GM18868 (cell line): ENCODE data around the gene ACCS.
A peak's percentile ranks its signal among the peaks of the same experiment; 100 is the strongest.

Experiments
- ATAC-seq: cut with Tn5 transposase; IDR thresholded peaks from one replicate; pipeline ENCODE4 v1.9.1; 2021; ENCODE audit warnings: mild to moderate bottlenecking, moderate library complexity; ENCODE audit not compliant: unreplicated experiment

The ACCS gene, protein sequence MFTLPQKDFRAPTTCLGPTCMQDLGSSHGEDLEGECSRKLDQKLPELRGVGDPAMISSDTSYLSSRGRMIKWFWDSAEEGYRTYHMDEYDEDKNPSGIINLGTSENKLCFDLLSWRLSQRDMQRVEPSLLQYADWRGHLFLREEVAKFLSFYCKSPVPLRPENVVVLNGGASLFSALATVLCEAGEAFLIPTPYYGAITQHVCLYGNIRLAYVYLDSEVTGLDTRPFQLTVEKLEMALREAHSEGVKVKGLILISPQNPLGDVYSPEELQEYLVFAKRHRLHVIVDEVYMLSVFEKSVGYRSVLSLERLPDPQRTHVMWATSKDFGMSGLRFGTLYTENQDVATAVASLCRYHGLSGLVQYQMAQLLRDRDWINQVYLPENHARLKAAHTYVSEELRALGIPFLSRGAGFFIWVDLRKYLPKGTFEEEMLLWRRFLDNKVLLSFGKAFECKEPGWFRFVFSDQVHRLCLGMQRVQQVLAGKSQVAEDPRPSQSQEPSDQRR

DNA sequence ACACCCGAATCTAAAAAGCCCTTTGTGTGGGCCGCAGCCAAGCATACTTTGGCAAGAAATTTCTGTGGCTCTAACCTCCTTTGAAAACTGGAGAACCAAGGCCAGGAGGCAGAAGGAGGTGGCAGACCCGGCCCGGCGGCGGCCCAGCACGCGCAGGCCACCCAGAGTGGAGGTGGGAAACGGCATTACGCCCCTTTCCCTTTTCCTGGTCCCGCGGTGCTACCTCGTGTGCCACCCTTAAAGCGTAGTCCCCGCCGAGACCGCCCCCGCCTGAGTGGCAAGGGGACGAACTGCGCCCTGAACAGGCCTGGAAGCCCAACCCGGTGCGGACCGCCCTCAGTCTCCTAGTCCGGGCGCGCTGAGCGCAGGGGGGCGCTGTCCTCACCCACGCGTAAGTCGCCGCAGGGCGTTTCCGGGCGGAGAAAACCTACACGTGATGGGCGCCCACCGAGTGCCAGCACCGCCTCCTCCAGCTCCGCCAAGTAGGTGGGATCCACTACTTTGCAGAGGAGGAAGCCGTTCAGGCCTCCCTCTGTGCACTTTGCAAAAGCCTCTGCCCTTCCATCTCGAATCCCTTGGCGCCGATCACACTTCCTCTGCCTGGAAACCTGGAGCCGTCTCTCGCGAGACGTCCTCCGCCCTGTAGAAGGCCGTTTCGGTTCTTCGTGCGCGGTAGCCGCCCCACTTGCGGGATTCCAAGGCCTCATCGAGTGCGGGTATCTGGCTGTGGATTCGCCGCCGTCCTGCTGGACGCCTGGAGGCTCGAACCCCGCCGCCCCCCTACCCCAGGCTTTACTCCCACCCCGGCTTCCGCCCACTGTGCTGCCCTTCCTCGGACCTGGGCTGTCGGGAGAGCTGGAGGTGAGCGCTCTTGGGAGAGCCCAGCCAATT, at the start of gene ACCS:
Gene ACCS (plus strand): TSS at position 430 of the 891 bp plus-strand sequence. CDS start 1,358 bp downstream, outside the sequence.
- ATAC-seq, result peak; percentile 95

DNA sequence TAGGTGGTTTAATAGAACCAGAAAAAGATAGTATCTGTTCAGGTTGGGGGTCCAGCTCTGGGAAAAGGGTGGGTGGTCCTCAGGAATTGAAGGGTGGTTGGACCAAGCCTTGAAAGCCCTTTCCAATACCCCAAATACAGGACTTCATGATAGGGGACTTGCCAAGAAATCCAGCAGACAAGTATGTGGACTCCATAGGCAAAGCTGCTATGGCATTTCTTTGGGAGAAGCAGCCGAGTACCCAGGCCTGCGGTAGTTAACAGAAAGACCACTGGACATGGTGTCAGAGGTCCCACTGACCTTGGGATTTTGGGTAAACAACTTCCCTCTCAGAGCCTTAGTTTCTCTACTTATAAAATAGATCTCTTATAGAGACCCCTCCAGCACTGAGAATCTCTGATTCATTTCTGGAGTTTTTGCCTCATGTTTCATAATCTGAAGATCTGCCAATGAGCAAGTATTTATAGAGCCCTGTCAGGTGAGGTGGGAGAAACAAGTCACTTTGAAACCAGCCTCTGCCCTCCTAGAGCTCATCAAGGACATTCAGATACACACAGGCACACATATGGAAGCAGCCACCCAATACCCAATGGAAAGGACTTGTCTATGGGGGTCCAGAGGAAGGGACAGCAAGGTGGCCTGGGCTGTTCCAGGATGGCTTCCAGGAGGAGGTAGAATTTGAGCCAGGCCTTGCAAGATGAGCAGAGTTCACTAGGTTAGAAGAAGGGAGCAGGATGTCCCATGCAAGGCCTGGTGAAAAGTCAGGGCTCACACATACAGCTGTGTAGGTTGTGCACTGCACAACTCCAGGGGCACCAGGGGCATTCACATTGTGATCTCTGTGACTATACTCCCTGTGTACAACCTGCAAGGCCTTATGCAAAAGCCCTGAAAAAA, 49.3 kb upstream of the ACCS start:
- ATAC-seq, result peak; percentile 71

DNA sequence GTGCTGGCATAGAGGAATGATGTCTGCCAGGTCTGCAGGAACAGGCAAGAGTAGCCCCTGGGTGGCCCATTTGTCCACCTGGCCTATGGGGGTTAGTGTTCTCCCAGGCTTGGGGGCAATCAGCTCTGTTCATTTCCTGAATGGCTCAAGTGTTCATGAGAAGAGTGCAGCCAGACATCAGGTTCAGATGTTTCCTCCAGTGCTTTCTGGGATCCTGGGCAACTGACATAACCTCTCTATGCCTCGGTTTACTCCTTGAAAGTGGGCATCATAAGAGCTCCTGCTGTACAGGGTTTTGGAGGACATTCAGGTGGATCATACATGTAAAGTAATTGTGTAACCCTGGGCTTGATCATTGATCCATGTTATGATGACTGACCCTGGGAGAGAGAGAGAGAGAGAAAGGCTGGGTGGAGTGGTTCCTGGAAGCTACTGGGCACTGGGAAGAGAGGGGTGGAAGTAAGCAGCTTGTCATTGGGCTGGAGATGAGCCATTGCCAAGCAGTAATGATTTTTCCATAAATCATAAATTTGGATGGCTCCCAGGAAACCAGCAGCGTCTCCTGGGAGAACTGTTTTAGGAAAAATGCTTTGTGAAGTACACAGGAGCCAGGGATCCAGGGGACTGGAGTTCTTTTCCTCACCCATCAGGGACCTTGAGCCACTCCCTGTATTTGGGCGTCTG, 48.5 kb upstream of the ACCS start:
- no peak for ATAC-seq

DNA sequence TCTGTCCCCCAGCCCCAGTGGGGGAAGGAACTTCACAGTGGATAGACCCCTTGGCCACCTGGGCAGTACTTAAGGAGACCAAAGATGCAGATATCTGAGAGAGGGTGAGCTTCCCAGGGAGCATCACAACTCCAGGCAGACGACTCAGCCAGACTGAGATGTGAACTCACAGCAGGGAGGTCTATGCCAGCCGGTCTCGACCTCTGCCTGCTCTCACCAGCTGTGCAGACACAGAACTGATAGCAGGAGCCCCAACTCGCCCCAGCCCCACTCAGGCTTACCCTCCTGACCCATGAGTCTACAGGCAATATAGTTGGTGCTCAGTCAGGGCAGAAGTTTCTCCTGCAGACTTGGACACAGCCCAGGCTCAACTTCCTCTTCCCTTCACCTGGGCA, 47.9 kb upstream of the ACCS start:
- no peak for ATAC-seq

DNA sequence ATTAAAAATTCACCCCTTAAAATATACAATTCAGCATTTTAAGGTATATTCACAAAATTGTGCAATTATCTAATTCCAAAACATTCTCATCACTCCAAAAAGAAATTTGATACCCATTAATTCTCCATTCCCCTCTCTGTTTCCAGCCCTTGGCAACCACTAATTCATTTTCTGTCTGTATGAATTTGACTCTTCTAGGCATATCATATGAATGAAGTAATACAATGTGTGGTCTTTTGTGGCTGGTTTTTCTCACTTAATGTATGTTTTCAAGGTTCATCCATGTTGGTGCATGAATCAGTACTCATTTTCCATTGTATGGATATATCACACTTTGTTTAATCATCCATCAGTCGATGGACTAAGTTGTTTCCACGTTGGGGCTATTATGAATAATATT, 47.2 kb upstream of the ACCS start:
- no peak for ATAC-seq

DNA sequence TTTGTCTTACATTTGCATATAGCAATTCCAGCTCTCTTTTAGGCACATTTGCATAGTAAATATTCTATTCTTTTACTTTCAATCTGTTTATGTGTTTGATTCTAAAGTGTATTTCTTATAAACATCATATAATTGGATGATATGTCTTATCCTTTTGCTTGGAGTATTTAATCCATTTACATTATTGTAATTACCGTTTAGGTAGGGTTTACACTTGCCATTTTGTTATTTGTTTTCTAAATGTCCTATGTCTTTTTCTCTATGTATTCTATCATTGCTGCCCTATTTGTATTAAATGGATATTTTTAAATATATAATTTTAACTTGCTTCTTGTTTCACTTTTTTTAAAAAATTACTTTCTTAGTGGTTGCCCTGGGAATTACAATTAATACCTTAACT, 41.1 kb upstream of the ACCS start:
- ATAC-seq, result no peak

DNA sequence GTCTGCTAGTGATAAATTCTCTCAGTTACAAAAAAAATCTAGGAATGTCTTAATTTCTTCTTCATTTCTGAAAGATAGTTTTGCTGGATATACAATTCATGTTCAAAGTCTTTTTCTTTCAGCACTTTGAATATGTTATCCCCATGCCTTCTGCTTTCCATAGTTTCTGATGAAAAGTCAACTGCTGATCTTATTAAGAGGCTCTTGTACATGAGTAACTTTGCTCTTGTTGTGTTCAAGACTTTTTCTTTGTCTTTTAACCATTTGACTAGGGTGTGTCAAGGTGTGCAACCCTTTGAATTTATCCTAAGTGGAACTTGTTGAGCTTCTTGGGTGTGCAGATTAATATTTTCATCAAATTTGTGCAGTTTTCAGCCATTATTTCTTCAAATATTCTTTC, 40.3 kb upstream of the ACCS start:
- ATAC-seq, result no peak

DNA sequence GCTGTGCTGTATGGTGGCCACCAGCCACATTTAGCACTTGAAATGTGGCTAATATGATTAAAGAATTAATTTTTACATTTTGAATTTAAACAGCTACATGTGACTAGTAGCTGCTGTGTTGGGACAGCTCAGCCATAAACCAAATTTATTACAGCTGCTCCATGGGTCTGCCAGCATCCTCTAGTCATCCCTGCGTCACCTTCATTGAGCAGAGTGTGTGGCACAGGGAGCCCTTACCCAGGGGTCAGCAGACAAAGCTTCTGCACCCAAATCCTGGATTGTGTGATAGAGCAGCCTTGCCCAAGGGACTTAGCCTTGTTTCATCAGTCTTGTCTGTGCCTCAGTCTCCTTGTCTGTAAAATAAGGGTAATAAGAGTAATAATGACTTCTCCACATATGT, 37.7 kb upstream of the ACCS start:
- ATAC-seq, result no peak

DNA sequence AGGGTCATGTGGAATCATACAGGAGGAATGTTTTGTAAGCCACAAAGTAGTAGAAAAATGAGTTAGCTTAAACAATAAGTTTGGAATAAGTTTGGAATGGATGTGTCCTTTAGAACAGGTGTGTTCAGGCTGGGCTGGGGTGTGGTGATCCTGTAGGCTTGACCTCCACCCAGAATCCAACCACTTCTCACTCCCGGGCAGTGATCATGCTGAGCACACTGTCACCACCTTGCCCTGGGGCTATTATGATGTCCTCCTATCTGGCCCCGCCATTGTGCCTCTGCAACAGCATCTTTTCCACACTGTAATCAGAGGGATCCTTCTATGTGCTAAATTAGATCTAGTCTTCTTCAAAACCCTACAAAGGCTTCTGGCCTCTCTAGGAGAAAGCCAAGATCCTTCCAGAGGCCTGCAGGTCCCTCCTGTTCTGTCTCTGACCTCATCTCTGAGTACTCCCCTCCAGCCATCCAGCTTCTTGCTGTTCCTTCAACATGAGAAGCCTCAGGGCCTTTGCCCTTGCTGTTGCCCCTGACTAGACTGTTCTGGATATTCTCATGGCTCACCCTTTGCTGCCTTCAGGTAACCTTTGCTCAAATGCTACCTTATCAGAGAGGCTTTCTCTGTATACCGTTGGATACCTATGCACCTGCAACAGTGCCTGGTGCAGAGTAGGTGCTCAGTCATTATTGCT, 37.1 kb upstream of the ACCS start:
- ATAC-seq, result no peak

DNA sequence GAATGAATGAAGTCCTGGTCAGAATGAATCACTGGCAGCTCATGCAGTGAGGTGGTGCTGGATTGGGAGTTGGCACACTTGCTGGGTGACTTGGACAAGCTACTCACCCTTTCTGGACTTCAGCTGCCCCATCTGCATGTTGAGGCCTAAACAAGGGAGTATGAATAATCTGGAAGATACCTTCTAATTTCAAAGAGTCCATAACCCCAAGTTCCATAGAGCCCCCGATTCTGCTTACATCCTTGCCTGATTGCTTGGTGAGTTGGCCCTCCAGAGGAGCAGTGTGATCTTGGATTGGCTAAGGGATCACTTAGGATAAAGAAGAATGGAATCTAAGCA, 36.6 kb upstream of the ACCS start:
- no peak for ATAC-seq

DNA sequence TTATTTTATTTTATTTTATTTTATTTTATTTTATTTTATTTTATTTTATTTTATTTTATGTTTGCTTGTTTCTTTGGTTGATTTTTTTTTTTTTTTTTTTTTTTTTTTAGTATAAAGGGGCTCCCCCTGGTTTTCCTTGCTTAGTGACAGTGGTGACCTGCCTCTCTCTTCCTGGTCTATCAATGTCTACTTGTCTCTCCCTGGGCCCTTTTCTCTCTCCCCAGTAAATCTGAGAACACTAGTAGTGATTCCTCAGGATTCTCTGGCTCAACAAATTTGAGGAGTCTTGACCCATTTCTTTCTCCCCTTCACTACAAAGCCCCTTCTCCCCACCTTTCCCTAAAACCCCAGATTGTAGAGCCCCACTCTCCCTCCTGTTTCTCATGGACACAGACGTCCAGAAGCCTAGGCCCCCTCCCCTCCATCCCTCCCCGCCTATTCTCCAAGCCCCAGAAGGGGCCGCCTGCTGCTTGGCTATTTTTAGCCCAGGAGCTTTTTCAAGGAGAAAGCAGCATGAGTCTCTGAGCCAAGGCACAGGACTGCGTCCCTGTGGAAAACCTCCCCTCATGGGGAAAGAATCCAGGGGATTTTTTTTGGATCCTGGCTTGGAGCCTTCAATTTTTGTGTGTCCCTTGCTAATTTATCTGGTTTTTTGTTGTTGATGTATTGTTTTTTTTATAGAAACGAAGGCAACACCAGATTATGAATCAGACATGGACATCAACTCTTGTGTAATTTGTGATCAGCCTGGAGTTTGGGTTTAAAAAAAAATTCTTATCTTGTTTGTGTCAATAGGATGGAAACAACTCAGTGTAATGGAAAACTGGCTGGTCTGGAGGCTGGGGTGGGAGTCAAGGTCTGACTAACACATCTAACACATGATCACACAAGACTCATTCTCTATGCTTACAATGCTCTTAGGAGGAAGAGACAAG, 35.8 kb upstream of the ACCS start:
- ATAC-seq, result no peak

DNA sequence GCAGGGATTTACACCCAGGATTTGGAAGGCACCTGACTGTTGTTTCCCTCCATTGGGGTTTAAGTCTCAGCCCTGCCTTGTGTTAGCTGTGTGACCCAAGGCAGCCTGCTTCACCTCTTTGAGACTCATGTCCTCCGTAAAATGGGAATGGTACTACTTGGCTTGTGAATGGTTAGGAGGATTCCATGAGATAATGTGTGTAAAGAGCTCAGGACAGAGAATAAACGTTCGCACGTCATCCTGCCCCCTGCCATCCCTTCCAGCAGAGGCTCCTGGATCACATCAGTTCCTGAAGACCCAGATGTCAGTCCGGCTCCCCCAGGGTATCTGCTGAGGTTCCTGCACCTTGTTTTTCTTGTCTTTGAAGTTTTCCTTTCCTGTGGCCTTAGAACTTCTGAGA, 35.1 kb upstream of the ACCS start:
- ATAC-seq, result no peak

DNA sequence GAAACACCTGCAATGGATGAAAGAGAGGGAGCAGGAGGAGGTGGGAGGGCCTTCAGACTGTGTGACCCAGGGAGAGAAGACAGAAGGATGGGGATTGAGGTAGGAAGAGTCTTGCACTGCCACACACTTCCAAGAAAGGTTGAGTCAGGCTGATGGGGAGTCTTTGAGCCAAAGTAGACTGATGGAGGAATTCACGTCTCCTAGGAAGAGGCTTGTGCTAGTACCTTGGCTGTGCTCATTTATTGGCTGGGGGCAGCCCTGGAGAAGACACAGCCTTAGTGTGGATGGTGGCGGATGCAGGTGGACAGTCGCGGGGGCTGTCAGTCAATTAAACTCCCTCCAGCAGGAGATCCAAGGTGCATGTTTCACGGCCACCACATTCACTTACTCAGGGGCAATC, 34.5 kb upstream of the ACCS start:
- ATAC-seq, result no peak

DNA sequence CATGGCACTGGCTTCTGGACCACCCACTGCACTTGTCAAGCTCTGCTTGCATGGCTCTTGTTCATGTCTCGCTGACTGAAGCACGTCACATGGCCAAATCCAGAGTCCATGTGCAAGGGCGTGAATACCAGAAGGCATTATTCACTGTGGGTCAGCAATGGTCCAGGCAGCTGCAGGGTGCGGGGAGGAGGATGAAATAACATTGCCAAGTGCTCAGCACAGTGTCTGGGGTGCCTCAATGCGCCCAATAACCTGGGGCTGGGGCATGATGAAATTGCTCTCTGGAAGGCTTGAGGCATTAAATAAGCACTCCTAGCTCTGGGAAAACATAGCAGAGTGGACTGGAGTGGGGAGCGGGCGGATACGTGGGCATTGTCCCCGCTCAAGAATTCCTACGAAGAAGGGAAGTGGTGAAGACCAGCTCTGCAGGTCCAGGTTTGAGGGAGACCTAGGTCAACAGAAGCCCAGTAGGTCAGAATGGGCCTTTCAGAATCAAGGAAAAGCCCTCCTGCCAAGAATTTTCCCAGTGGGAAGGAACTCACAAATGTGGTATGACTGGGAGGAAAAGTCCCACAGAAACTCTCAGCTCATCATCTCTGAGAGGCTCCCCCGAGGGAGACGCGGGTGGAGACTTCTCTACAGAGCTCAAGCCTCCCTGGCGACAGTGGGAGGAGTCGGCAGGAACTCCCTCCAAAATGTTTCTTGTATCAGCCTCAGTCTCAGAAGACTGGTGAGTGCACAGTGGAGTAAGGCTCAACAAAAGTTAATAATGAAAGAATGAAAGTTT, 33.6 kb upstream of the ACCS start:
- no peak for ATAC-seq

DNA sequence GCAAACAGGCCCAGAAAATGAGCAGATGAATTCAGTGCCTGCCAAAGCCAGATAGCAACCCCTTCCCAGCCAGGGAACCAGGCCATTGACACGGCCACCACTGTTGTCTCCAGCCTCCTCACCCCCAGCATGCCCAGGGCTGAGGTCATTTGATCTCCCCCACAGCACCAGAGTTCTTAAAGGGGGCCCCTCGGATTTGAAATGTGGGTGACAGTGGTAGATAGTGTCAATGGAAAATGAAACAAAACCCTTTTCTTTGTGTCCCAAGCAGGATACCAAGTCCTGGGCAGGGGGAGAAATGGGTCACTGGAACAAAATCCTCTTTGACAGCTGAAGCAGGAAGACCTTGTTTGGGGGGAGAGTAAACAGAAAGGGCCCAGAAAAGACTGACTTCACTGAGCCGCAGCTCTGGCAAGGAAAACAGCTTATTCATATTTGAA, 32.6 kb upstream of the ACCS start:
- no peak for ATAC-seq

DNA sequence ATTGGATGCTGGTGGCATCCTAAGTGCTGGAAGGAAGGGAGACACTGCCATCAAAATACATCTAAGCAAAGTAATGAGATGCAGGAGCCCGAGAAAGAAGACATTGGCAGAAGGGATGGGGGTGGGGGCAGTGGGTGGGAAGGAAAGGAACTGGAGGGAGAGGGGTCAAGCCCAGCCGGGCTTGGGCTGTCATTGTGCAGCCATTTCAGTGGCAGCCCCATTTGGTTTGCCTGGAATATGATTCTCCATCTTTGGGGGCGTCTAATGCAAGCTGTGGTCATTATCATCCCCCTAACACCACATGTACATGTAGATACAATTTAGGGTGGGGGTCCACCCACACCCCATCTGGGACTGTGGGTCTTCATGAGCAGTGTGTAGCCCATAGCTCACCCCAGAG, 32.2 kb upstream of the ACCS start:
- ATAC-seq, result no peak

DNA sequence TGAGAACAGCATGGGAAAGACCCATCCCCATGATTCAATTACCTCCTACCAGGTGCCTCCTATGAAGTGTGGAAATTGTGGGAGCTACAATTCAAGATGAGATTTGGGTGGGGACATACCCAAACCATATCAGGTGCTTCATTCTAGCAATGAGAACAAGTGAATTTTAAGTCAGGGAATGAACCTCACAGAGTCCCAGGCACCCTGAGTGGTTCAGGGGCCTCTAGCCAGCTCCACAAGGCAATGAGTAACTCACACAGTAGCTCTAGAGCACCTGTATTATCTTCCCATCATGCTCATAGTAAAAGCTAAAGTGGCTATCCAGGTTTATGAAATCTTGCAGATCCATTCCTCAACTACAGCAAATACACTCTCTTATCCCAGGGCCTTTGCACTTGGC, 31.4 kb upstream of the ACCS start:
- no peak for ATAC-seq
